IPS DF 4.7 (cell line): ENCODE data around the gene RHOH.

ENCODE experiments used
- DNase-seq: peaks from one replicate; pipeline ENCODE4 v3.0.0-alpha.2; 2013; ENCODE audit warnings: low spot score; ENCODE audit errors: extremely low read depth

Gene RHOH

GRCh38 chr4:40187386-40187906 lies 9.4 kb upstream of the RHOH start:
- DNase-seq, result no peak

- DNase-seq, result no peak
Measured at GRCh38 chr4:40190019-40190418, 6.8 kb upstream of the RHOH start.

- DNase-seq, result no peak
Measured at GRCh38 chr4:40190465-40190864, 6.4 kb upstream of the RHOH start.

GRCh38 chr4:40190880-40191815 lies 5.7 kb upstream of the RHOH start:
- no peak for DNase-seq

GRCh38 chr4:40192114-40193015 lies 4.5 kb upstream of the RHOH start:
- DNase-seq, result no peak

- DNase-seq, result no peak
Measured at GRCh38 chr4:40193016-40193571, 3.7 kb upstream of the RHOH start.

GRCh38 chr4:40193578-40193977 lies 3.3 kb upstream of the RHOH start:
- no peak for DNase-seq

GRCh38 chr4:40194602-40195161 lies 2.1 kb upstream of the RHOH start:
- DNase-seq, result no peak

- no peak for DNase-seq
Measured at GRCh38 chr4:40195182-40196177, 1.4 kb upstream of the RHOH start.

- DNase-seq, result no peak
Measured at GRCh38 chr4:40196272-40196671, 559 bp upstream of the RHOH start.

- no peak for DNase-seq
Measured at GRCh38 chr4:40197879-40198689, 1.3 kb downstream of the RHOH start.

GRCh38 chr4:40199179-40199670 lies 2.4 kb downstream of the RHOH start:
- DNase-seq, result no peak

GRCh38 chr4:40199999-40200874 lies 3.4 kb downstream of the RHOH start:
- DNase-seq, result no peak

- DNase-seq, result no peak
Measured at GRCh38 chr4:40200875-40201801, 4.3 kb downstream of the RHOH start.

GRCh38 chr4:40201898-40202297 lies 5.1 kb downstream of the RHOH start:
- DNase-seq, result no peak

GRCh38 chr4:40202474-40202873 lies 5.6 kb downstream of the RHOH start:
- DNase-seq, result no peak
